GM19395 (cell line): Measurements from ENCODE around the gene SPR.
"Not testable (repeated sequence)": the region's sequence is repeated elsewhere in the genome, so short reads cannot be mapped to it uniquely, and the experiment has no call there.

Experiments
- ATAC-seq: cut with Tn5 transposase; IDR thresholded peaks from one replicate; pipeline ENCODE4 v1.9.1; 2021; ENCODE audit warnings: mild to moderate bottlenecking, moderate library complexity; ENCODE audit not compliant: unreplicated experiment

Gene SPR

GRCh38 chr2:72888438-72889202 is 1.4 kb downstream of the SPR start:
- ATAC-seq: no peak

GRCh38 chr2:72889991-72890390 is 2.8 kb downstream of the SPR start:
- no peak for ATAC-seq

DNA sequence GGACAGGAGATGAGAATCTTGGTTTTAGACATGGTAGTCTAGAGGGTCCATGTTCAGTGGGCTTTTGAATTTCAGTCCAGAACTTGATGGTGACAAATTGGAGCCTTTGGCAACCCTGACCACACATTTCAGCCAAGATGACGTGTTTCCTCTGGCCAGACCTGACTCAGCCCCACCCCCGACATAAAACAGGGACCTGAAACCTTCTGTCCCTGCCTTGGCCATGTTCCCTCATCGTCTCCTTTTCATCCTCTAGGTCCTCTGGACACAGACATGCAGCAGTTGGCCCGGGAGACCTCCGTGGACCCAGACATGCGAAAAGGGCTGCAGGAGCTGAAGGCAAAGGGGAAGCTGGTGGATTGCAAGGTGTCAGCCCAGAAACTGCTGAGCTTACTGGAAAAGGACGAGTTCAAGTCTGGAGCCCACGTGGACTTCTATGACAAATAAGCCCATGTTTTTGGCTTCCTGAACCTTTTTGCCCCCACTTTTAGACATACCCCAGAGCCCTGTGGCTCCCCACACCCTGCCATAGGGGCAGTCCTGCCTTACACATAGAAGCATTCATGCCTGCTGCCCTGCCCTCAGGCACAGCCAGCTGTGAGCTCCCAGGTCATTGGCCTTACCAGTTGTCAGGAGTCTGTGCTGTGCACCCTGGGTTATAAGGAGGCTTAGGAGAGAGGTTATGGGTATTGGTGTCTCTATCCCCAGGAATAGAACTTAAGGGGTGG is 4.0 kb downstream of the SPR start:
- ATAC-seq: no peak

DNA sequence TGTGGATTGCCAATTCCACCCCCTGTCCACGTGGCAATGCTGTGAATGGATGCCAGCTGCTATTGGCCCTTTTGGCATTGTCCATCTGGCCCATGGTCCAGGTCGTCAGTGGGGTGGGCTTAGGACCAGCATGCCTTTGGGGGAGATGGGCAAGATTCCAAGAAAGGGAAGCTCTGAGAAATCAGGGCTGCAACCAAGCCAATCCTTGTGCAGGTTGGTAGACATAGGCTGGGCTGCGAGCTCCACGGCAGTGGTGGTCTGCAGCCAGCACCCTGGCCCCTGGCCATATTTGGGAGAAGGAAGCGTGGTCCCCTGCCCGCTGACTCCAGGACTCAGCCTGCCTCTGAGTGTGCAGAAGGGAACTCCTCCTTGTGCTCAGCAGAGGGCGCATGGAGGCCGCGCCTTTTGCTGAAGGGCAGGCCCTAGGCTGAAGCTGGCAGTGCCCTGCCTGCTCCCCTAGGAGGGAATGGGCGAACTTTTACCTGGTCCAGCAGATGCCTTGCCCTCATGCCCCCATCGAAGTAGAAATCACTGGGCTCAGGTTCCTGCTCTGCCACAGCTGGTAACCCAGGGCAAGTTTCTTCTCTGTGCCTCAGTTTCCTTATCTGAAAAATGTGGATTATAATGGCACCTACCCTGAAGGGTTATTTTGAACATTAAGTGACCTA is 5.4 kb downstream of the SPR start:
- peak; percentile 55 for ATAC-seq

DNA sequence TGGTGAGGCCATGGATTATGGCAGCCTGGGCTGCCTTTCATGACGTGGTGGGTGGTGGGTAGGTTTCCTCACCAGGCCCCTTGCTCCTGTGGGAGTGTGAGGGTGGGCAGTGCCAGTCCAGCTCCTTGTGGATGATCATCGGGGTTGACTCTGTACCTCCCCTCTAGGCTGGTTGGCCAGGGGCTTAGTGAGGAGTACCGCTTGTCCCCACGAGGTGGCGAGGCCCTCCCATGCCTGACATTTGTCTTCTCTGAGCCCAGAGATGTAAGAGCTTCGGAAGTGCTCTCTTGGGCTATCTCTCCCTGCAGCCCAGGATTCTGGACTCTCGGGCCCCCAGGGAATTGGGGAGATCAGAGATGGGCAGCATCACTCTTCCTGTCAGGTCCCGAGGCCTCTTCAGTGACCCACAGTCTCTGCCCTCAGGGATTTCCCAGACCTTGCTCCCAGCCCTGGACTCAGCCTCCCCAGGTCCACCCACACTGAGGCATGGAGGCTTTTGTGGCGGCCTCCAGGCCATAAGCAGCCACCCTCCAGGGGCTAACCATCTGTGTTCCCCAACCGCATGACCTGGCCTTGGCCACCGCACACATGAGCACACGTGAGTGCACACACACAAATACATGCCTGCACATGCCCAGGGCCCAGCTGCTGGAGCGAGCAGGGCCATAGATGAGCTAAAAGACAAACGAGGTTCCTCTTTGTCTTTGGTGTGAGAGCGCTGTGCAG is 6.5 kb downstream of the SPR start:
- ATAC-seq: peak; percentile 74

DNA sequence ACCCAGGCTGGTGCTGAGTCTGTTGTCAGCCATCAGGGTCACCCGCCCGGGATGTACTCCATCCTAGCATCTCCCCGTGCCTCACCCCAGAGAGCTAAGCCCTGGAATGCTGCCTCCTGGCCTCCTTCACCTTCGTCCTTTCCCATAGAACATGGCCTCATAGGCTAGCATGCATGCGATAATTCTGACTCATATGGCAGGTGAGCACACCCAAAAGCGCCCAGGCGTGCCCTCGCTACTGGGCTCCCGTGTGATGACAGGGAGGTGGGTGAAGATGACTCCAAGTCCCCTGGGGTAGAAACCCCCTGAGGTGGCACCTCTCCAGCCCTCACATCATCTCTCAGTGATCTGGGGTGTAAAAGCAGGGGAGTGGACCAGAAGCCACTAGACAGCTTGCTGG is 7.3 kb downstream of the SPR start:
- no peak for ATAC-seq

DNA sequence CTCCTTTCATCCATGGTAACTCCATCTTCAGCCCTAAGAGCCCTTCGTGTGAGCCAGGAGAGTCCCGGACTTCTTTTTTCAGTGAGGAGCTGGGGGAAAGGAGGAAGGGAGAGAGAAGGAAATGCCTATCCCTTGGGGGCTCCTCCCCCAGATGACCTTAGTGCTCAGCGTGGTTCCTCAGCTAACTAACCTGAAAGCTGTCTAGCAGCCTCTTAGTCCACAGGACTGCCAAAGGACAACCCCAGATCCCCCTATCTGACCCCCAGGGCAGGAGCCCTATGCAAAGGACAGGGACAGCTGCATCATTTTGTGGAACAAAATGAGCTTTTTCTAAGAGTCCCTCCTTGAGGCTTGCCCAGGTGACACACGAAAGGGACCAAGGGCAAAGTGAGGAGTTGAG is 7.9 kb downstream of the SPR start:
- no peak for ATAC-seq

DNA sequence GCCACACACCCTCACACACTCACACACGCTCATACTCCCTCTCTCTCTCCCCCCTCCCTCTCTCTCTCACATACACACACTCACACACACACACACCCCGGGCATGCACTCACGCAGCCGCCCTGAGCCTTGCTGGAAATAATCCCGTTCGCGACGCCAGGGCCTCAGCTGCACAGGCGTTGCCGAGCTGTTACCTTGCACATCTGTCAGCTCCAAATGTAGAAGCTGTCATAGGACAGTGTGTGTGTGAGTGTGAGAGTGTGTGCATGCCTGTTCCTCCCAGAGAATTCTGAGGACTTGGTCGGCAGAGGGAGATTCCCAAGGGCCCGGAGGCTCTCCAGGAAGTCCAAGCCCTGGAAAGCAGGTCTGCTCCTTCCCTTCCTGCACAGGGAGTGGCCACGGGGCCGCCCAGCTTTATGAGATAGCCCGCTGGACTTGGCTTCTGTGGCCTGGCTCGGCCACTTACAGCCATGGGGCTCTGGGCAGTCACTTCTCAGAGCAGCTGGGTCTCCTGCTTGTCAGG is 8.6 kb downstream of the SPR start:
- ATAC-seq: no peak

GRCh38 chr2:72896446-72896845 is 9.2 kb downstream of the SPR start:
- no peak for ATAC-seq

- ATAC-seq: no peak
Measured at GRCh38 chr2:72897785-72898584, 10.8 kb downstream of the SPR start.

DNA sequence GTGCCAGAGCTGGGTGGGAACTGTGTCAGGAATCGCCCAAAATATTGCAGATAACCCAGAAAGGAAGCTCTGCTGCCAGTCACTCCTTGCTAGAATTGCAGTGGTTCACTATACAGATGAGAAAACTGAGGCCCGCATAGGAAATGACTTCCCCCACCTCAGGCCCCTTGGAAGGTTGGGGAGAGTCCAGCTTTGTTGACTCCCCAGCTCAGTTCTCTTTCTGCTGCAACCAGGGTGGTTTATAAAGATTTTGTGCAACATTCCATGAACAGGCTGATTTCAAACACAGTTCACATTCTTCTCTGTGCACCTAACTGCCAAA is 11.3 kb downstream of the SPR start:
- ATAC-seq: no peak

DNA sequence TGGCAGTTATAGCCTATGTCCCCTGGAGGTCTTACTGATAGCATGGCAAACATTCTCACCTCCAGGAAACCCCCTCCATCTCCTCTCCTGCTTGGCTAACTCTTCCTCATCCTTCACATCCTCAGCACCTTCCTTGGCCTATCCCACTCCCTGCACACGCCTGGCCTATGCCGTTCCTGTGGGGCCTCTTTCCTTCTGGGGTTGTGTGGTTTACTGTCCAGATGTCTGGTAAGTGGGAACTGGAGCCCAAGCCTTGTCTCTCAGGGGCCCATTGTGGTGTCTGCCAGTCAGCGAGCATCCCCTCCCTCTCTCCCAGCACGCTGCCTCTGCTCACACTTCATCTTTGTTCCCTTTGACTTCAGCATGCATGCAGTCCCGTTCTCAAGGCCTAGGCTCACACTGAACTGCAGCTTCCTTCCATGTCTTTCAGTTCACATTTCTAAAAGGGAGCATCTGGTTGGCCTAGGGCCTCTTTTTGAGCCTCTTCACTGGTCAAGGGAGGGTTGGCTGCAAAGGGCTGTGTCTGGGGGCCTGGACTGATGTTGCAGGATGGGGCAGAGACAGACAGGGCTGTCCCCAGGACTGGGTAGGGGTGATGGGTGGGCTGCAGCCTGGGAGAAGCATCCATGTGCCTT is 13.1 kb downstream of the SPR start:
- no peak for ATAC-seq

DNA sequence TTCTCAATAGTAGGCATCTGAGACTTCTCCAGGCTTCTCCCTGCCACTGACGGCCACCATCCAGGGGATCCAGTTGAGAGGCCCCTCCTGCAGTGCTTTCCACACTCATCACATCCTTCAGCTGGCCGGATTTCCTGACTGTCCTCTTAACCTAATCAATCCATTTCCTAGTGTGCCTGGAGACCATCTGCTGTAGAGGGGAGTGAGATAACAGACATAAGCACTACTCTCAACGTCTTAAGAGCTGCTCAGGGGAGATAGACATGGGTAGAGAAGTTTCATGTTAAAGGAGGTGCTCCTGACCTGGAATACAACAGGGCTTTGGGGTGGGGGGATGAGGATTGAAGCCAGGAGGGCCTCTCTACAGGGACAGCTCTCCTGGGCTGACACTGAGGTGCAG is 14.2 kb downstream of the SPR start:
- ATAC-seq: no peak

GRCh38 chr2:72907369-72907768 is 20.2 kb downstream of the SPR start:
- ATAC-seq: not testable (repeated sequence)

DNA sequence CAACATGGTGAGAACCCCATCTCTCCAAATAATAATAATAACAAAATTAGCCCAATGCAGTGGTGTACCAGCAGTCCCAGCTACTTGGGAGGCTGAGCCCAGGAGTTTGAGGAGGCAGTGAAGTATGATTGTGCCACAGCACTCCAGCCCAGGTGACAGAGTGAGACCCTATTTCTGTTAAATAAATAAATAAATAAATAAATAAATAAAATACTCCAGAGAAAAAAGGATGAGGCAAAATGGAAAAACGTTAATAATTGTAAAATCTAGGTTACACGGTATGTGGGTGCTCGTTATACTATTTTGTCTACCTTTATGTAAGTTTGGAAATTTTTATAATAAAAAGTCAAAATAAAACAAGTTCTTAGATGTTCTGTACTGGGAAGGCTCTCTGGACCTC is 21.5 kb downstream of the SPR start:
- no peak for ATAC-seq

GRCh38 chr2:72911256-72911655 is 24.0 kb downstream of the SPR start:
- no peak for ATAC-seq

- ATAC-seq: no peak
Measured at GRCh38 chr2:72913486-72914205, 26.4 kb downstream of the SPR start.

DNA sequence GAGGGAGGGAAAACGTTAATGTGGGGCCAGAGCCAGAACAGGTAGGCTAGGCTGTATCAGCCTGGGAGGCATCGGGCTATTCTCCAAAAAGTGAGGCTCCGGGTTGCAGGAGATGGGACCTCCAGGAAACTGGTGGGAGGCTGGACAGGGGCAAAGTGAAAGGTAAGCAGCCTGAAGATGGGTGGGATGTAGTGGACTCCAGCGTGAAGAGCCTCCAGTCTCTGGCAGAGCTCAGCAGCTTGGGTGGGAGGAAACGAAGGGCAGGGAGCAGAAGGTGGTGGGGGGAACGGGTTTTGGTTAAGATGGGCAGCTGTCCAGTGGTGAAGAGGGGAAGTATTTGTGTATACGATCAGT is 27.0 kb downstream of the SPR start:
- ATAC-seq: no peak

DNA sequence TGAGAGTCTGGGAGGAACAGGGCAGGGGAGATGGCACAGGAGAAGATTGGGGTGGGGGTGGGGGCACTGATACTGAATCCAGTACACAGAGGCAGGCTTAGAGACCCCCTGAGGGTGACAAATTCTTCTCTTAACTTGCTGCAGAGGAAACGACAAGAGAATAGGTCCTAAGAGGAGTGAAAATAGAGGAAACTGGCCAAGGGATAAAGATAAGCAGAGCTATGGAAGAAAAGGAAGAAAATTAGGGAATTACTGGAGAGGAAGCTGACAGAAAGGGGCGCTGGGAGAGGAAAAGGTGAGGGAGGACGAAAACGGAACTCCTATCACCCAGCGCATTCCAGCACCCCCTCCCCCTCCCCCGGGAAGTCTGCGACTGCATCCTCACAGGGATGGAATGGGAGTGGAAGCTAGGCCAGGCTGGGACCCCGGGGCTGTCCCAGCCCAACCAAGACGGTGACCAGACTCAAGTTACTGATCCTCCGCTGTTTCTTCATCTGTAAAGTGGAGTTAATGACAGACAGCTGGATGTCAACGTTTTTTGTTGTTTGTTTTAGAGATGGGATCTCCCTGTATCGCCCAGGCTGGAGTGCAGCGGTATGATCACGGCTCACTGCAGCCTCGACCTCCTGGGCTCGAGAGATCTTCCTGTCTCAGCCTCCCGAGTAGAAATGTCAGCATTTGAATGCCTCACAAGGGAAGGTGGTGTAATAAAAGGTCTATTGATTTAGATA is 27.5 kb downstream of the SPR start:
- no peak for ATAC-seq
